HepG2 (cell line): ENCODE measurements around the gene ATP8B1. TPM values are rescaled to one million over a fixed set of nuclear protein-coding genes. Genes with fewer than 3 reads are reported as not detected.

Experiments
- BORCS8-MEF2B ChIP-seq: sonication (generic); formaldehyde crosslinking; IDR thresholded peaks from 2 replicates; pipeline ENCODE4 v1.8.0; 2022; ENCODE audit warnings: mild to moderate bottlenecking, missing genetic modification reagents
- ELF3 ChIP-seq: IDR thresholded peaks from 2 replicates; pipeline ENCODE4 v1.6.1; 2016; ENCODE audit warnings: missing genetic modification reagents, missing compliant biosample characterization
- HMG20B ChIP-seq: conservative IDR thresholded peaks from 2 replicates; pipeline ENCODE4 v1.6.1; 2016; ENCODE audit warnings: missing genetic modification reagents, missing compliant biosample characterization
- HNRNPL ChIP-seq: fragments of 200-400 bp; formaldehyde crosslinking; IDR thresholded peaks from 2 replicates; pipeline ENCODE4 v1.6.1; 2017; ENCODE audit warnings: mild to moderate bottlenecking, low read depth, low read length
- JUNB ChIP-seq: sonication (generic); formaldehyde crosslinking; IDR thresholded peaks from 2 replicates; pipeline ENCODE4 v1.8.0; 2022; ENCODE audit warnings: missing genetic modification reagents, mild to moderate bottlenecking, borderline replicate concordance
- KLF6 ChIP-seq: IDR thresholded peaks from 2 replicates; pipeline ENCODE4 v1.8.0; 2016; ENCODE audit warnings: missing biosample characterization, missing genetic modification reagents
- NCOR1 ChIP-seq: fragments of 200-600 bp; sonication (generic); IDR thresholded peaks from 2 replicates; pipeline ENCODE4 v1.7.0; 2017; ENCODE audit warnings: antibody characterized with exemption, low read length, borderline replicate concordance
- PRMT3 ChIP-seq: sonication (generic); formaldehyde crosslinking; IDR thresholded peaks from 2 replicates; pipeline ENCODE4 v1.8.1; 2022; ENCODE audit warnings: low read depth, mild to moderate bottlenecking, moderate library complexity, missing genetic modification reagents, borderline replicate concordance
- SSRP1 ChIP-seq: IDR thresholded peaks from 2 replicates; pipeline ENCODE4 v1.6.1; 2016; ENCODE audit warnings: control low read depth
- TP53 ChIP-seq: sonication (generic); formaldehyde crosslinking; conservative IDR thresholded peaks from 2 replicates; pipeline ENCODE4 v1.4.0; 2020; ENCODE audit warnings: missing genetic modification reagents
- U2AF1 ChIP-seq: fragments of 200-400 bp; formaldehyde crosslinking; optimal IDR thresholded peaks from 2 replicates; pipeline ENCODE3; 2017; ENCODE audit warnings: mild to moderate bottlenecking, low read depth, low read length
- YEATS4 ChIP-seq: sonication (generic); formaldehyde crosslinking; IDR thresholded peaks from 2 replicates; pipeline ENCODE4 v1.4.0; 2020; ENCODE audit warnings: missing genetic modification reagents, borderline replicate concordance
- ZFAT ChIP-seq: sonication (generic); formaldehyde crosslinking; conservative IDR thresholded peaks from 2 replicates; pipeline ENCODE4 v1.8.1; 2023; ENCODE audit warnings: missing genetic modification reagents, inconsistent platforms
- ZNF263 ChIP-seq: sonication (generic); formaldehyde crosslinking; IDR thresholded peaks from 2 replicates; pipeline ENCODE4 v1.4.0; 2020; ENCODE audit warnings: missing genetic modification reagents
- ZNF331 ChIP-seq: sonication (generic); formaldehyde crosslinking; IDR thresholded peaks from 2 replicates; pipeline ENCODE4 v1.4.0; 2020; ENCODE audit warnings: missing genetic modification reagents
- ZNF382 ChIP-seq: sonication (generic); formaldehyde crosslinking; IDR thresholded peaks from 2 replicates; pipeline ENCODE4 v1.5.0; 2020; ENCODE audit warnings: missing genetic modification reagents, mild to moderate bottlenecking, borderline replicate concordance
- ZNF431 ChIP-seq: sonication (generic); formaldehyde crosslinking; IDR thresholded peaks from 2 replicates; pipeline ENCODE4 v1.9.0; 2022; ENCODE audit warnings: missing genetic modification reagents, low read depth, mild to moderate bottlenecking, borderline replicate concordance
- ZNF432 ChIP-seq: sonication (generic); formaldehyde crosslinking; IDR thresholded peaks from 2 replicates; pipeline ENCODE4 v1.5.0; 2020; ENCODE audit warnings: missing genetic modification reagents, mild to moderate bottlenecking, borderline replicate concordance
- ZNF558 ChIP-seq: sonication (generic); formaldehyde crosslinking; IDR thresholded peaks from 2 replicates; pipeline ENCODE4 v1.9.0; 2022; ENCODE audit warnings: mild to moderate bottlenecking, missing genetic modification reagents, borderline replicate concordance
- ZNF589 ChIP-seq: sonication (generic); formaldehyde crosslinking; conservative IDR thresholded peaks from 2 replicates; pipeline ENCODE4 v1.8.0; 2022; ENCODE audit warnings: mild to moderate bottlenecking, moderate library complexity, missing genetic modification reagents
- ZNF724P ChIP-seq: sonication (generic); formaldehyde crosslinking; IDR thresholded peaks from 2 replicates; pipeline ENCODE4 v1.8.0; 2022; ENCODE audit warnings: missing genetic modification reagents, borderline replicate concordance
- polyA plus RNA-seq, 8 experiments: library from polyadenylated mRNA; depleted of rRNA in 3 of 8; stranded (reverse) in 7 of 8; unstranded in 1 of 8; fragments of >200 nt; fragmentation: Illumina TruSeq in 4 of 8; extraction: Trizol in 4 of 8; gene quantifications; 2 replicates each; pipeline versions ENCODE4 v1.2.1 to v1.2.3, GENCODE V29; 2011 to 2016; ENCODE audit warnings: low read depth in 4 of 8, missing spikeins in 1 of 8, mixed read lengths in 1 of 8; ENCODE audit not compliant: insufficient read depth in 1 of 8
- total RNA-seq, 5 experiments: library from RNA; depleted of rRNA; stranded (reverse); fragments of >200 nt; fragmentation: Illumina TruSeq; extraction: Trizol; gene quantifications; 2 replicates each; pipeline ENCODE4 v1.2.3, GENCODE V29; 2016; ENCODE audit warnings: low read depth in 1 of 5
- TF ChIP-seq, protein P1 (sequence below): sonication (generic); formaldehyde crosslinking; IDR thresholded peaks from 2 replicates; pipeline ENCODE4 v1.4.0; 2020; ENCODE audit warnings: missing genetic modification reagents, borderline replicate concordance
- TF ChIP-seq, protein P2 (sequence below): sonication (generic); formaldehyde crosslinking; IDR thresholded peaks from 2 replicates; pipeline ENCODE4 v1.4.0; 2020; ENCODE audit warnings: missing genetic modification reagents
- TF ChIP-seq, protein P3 (sequence below): sonication (generic); formaldehyde crosslinking; IDR thresholded peaks from 2 replicates; pipeline ENCODE4 v1.8.0; 2022; ENCODE audit warnings: mild to moderate bottlenecking, missing genetic modification reagents
- TF ChIP-seq, protein P4 (sequence below): sonication (generic); formaldehyde crosslinking; IDR thresholded peaks from 2 replicates; pipeline ENCODE4 v1.8.0; 2022; ENCODE audit warnings: low read depth, missing genetic modification reagents

Gene ATP8B1
- total and polyA plus RNA-seq, 2 of the 13 experiments (the other 11 are each of a cell fraction or from before 2014, with no cell fraction given), result 2.8 to 4.0 TPM

DNA sequence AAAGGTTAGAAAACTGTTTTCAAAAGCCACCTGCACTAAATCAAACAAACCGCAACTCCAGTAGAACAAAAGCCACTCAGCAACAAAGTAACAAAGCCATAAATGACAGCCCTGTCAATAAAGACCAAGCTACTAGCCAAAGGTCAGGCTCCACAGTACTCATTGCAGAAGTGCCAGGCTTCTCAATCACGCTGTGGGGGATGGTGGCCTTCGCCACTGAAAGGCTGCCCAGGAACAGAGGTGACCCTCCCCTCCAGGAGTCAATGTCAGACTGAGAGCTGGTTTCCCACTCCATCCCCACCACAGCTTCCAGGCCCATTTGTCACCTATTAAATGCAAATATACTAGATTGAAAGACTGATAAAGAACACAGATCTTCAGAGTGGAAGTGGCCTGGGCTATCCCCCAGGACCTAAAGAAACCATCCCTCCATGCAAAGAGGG is 5.9 kb downstream of the ATP8B1 start (continued):
- TF ChIP-seq, protein P1, sequence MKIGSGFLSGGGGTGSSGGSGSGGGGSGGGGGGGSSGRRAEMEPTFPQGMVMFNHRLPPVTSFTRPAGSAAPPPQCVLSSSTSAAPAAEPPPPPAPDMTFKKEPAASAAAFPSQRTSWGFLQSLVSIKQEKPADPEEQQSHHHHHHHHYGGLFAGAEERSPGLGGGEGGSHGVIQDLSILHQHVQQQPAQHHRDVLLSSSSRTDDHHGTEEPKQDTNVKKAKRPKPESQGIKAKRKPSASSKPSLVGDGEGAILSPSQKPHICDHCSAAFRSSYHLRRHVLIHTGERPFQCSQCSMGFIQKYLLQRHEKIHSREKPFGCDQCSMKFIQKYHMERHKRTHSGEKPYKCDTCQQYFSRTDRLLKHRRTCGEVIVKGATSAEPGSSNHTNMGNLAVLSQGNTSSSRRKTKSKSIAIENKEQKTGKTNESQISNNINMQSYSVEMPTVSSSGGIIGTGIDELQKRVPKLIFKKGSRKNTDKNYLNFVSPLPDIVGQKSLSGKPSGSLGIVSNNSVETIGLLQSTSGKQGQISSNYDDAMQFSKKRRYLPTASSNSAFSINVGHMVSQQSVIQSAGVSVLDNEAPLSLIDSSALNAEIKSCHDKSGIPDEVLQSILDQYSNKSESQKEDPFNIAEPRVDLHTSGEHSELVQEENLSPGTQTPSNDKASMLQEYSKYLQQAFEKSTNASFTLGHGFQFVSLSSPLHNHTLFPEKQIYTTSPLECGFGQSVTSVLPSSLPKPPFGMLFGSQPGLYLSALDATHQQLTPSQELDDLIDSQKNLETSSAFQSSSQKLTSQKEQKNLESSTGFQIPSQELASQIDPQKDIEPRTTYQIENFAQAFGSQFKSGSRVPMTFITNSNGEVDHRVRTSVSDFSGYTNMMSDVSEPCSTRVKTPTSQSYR, result peak; percentile 100
- TF ChIP-seq ZNF382 (CRISPR knock-in tag) (no peak), KLF6 (CRISPR knock-in tag) (no peak), HNRNPL (0 out of 2 replicates have a peak, but pooled peaks have one; percentile 33), ELF3 (peak; percentile 70), ZNF432 (CRISPR knock-in tag) (no peak), SSRP1 (CRISPR knock-in tag) (no peak), NCOR1 (peak; percentile 85; the same call in 1 of the 2 replicates), U2AF1 (no peak), ZNF331 (CRISPR knock-in tag) (peak; percentile 82; the same call in 1 of the 2 replicates), PRMT3 (CRISPR knock-in tag) (no peak), ZNF263 (CRISPR knock-in tag) (0 out of 2 replicates have a peak, but pooled peaks have one; percentile 32), ZNF724P (no peak), ZFAT (CRISPR knock-in tag) (no peak), BORCS8-MEF2B (CRISPR knock-in tag) (no peak; the same call in 1 of the 2 replicates), JUNB (CRISPR knock-in tag) (no peak), TP53 (0 out of 2 replicates have a peak, but pooled peaks have one; percentile 83), YEATS4 (CRISPR knock-in tag) (peak; percentile 64; the same call in 1 of the 2 replicates), HMG20B (peak; percentile 84), ZNF558 (CRISPR knock-in tag) (no peak), ZNF431 (CRISPR knock-in tag) (no peak), ZNF589 (no peak)
- TF ChIP-seq, protein P2, sequence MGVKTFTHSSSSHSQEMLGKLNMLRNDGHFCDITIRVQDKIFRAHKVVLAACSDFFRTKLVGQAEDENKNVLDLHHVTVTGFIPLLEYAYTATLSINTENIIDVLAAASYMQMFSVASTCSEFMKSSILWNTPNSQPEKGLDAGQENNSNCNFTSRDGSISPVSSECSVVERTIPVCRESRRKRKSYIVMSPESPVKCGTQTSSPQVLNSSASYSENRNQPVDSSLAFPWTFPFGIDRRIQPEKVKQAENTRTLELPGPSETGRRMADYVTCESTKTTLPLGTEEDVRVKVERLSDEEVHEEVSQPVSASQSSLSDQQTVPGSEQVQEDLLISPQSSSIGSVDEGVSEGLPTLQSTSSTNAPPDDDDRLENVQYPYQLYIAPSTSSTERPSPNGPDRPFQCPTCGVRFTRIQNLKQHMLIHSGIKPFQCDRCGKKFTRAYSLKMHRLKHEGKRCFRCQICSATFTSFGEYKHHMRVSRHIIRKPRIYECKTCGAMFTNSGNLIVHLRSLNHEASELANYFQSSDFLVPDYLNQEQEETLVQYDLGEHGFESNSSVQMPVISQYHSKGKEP, result no peak
- TF ChIP-seq, protein P3, sequence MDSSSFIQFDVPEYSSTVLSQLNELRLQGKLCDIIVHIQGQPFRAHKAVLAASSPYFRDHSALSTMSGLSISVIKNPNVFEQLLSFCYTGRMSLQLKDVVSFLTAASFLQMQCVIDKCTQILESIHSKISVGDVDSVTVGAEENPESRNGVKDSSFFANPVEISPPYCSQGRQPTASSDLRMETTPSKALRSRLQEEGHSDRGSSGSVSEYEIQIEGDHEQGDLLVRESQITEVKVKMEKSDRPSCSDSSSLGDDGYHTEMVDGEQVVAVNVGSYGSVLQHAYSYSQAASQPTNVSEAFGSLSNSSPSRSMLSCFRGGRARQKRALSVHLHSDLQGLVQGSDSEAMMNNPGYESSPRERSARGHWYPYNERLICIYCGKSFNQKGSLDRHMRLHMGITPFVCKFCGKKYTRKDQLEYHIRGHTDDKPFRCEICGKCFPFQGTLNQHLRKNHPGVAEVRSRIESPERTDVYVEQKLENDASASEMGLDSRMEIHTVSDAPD (CRISPR knock-in tag), result no peak
- TF ChIP-seq, protein P4, sequence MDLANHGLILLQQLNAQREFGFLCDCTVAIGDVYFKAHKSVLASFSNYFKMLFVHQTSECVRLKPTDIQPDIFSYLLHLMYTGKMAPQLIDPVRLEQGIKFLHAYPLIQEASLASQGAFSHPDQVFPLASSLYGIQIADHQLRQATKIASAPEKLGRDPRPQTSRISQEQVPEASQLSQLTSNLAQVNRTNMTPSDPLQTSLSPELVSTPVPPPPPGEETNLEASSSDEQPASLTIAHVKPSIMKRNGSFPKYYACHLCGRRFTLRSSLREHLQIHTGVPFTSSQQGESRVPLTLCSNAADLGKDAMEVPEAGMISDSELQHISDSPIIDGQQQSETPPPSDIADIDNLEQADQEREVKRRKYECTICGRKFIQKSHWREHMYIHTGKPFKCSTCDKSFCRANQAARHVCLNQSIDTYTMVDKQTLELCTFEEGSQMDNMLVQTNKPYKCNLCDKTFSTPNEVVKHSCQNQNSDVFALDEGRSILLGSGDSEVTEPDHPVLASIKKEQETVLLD (CRISPR knock-in tag), result no peak
